SH-SY5Y (cell line): Measurements from ENCODE around the gene KIFC3.

Source experiments
- GATA2 ChIP-seq: IDR thresholded peaks from 2 replicates; pipeline ENCODE4 v1.6.1; 2011; ENCODE audit warnings: mild to moderate bottlenecking, low read depth, low read length
- GATA3 ChIP-seq: IDR thresholded peaks from 2 replicates; pipeline ENCODE4 v1.6.1; 2011; ENCODE audit warnings: low read depth, mild to moderate bottlenecking, low read length, moderate library complexity

DNA sequence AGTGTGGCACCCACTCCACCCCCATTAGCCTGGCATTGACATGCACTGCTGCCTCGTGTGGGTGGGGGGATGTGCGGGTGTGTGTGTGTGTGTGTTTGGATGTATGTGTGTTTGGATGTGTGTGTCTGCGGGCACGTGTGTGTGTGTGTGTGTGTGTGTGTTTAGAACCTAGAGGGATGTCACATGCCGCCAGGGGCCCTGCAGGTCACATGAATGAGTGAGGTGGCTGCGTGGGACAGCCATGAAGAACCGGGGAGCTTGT, 57.7 kb downstream of the KIFC3 start:
- TF ChIP-seq GATA2, result no peak
- TF ChIP-seq GATA3, result no peak
